ENCODE measurements around the gene IVD.

Gene IVD

DNA sequence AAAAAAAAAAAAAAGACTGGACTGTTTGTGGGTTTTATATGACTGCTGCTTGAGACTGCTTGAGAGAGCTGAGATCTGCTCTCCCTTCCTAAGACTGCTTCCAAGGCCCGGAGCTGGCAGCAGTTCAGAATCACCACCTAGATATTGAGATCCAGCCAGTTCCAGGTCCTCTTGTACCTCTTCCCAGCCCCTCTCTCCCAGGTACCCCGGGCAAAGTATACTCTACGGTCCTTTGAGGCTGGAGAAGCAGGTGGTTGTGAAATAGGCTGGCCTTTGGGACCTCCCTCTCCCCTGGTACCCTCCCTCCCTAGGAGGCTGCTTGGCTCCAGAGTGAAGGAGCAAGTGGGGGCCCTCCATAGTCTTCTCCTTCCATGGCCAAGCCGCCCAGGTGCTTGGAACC lies 22.6 kb downstream of the IVD start:
- H3K36me3 ChIP-seq (ENCODE audit: insufficient read depth, low read length) = no peaks in the 10 kb centered on the region
- TF ChIP-seq EZH2phosphoT487 (IDR thresholded peaks at IDR 0.05; ENCODE audit: borderline replicate concordance) = no peak
- TF ChIP-seq, protein P1, sequence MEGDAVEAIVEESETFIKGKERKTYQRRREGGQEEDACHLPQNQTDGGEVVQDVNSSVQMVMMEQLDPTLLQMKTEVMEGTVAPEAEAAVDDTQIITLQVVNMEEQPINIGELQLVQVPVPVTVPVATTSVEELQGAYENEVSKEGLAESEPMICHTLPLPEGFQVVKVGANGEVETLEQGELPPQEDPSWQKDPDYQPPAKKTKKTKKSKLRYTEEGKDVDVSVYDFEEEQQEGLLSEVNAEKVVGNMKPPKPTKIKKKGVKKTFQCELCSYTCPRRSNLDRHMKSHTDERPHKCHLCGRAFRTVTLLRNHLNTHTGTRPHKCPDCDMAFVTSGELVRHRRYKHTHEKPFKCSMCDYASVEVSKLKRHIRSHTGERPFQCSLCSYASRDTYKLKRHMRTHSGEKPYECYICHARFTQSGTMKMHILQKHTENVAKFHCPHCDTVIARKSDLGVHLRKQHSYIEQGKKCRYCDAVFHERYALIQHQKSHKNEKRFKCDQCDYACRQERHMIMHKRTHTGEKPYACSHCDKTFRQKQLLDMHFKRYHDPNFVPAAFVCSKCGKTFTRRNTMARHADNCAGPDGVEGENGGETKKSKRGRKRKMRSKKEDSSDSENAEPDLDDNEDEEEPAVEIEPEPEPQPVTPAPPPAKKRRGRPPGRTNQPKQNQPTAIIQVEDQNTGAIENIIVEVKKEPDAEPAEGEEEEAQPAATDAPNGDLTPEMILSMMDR (conservative IDR thresholded peaks at IDR 0.05; ENCODE audit: low read length) = no peak
- H3K9me3 ChIP-seq (ENCODE audit: insufficient read depth, low read depth, low read length) = no peaks in the 10 kb centered on the region
- no peak overlapping the region for H3K4me2 ChIP-seq (ENCODE audit: low read depth, low read length, poor library complexity, severe bottlenecking)
- H3F3A ChIP-seq (ENCODE audit: low read depth) = no peaks in the 10 kb centered on the region
- no peaks in the 10 kb centered on the region for H4K20me1 ChIP-seq (ENCODE audit: insufficient read depth, low read length, poor library complexity, severe bottlenecking)
- no peak overlapping the region for H3K9ac ChIP-seq (ENCODE audit: low read depth, low read length, poor library complexity, severe bottlenecking)
- no peaks in the 10 kb centered on the region for H3K4me1 ChIP-seq (ENCODE audit: insufficient read depth, low read length, poor library complexity, severe bottlenecking)
- H3K79me2 ChIP-seq (ENCODE audit: insufficient read depth, low read length) = no peaks in the 10 kb centered on the region
- H3K9me2 ChIP-seq (replicated peaks; ENCODE audit: low read depth, low read length) = no peaks in the 10 kb centered on the region
- no peak overlapping the region for H3K4me3 ChIP-seq (ENCODE audit: low read length, poor library complexity, severe bottlenecking)
- H3K27me3 ChIP-seq (ENCODE audit: insufficient read depth, low read length, poor library complexity, severe bottlenecking) = no peaks in the 10 kb centered on the region
- no peak overlapping the region for H2AFZ ChIP-seq (ENCODE audit: low read length)

DNA sequence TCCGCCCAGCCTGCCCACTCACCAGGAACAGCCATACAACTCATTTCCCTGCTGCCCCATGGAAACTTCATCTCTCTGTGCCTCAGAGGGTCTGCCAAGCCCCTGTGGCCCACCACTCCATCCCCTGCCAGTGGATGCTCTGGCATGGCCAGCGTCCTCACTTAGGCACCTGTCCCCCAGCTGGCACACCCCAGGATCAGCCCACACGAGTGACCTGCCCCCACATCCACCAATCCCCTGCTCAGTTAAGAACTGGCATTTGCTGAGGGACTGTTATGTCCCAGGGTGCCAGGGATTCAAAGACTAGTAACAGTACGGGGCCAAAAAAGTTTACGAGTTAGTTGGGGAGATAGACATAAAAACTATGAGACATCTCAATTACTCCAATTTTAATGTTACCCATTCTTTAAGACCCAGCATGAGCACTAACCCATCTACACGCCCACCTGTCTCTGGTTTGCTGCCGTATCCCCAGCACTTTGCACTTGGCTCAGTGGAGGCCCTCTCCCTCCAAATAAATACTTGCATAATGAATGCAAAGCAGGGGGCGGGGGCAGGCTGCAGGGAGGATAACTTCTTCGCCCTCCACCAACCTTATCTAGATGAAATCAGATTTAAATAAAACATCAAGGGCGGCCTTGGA lies 23.6 kb downstream of the IVD start:
- Histone ChIP-seq H3K4me2 (ENCODE audit: low read depth, low read length, poor library complexity, severe bottlenecking) (no peak overlapping the region), H2AFZ (ENCODE audit: low read length) (no peak overlapping the region), H3F3A (ENCODE audit: low read depth) (no peaks in the 10 kb centered on the region), H3K4me1 (ENCODE audit: insufficient read depth, low read length, poor library complexity, severe bottlenecking) (no peaks in the 10 kb centered on the region), H3K9ac (ENCODE audit: low read depth, low read length, poor library complexity, severe bottlenecking) (no peak overlapping the region), H3K4me3 (ENCODE audit: low read length, poor library complexity, severe bottlenecking) (no peak overlapping the region), H3K9me2 (replicated peaks; ENCODE audit: low read depth, low read length) (no peaks in the 10 kb centered on the region), H3K27me3 (ENCODE audit: insufficient read depth, low read length, poor library complexity, severe bottlenecking) (no peaks in the 10 kb centered on the region), H4K20me1 (ENCODE audit: insufficient read depth, low read length, poor library complexity, severe bottlenecking) (no peaks in the 10 kb centered on the region), H3K9me3 (ENCODE audit: insufficient read depth, low read depth, low read length) (no peaks in the 10 kb centered on the region), H3K79me2 (ENCODE audit: insufficient read depth, low read length) (no peaks in the 10 kb centered on the region), H3K36me3 (ENCODE audit: insufficient read depth, low read length) (no peaks in the 10 kb centered on the region)
- TF ChIP-seq, protein P1 (conservative IDR thresholded peaks at IDR 0.05; ENCODE audit: low read length) = no peak
- TF ChIP-seq EZH2phosphoT487 (IDR thresholded peaks at IDR 0.05; ENCODE audit: borderline replicate concordance) = no peak

DNA sequence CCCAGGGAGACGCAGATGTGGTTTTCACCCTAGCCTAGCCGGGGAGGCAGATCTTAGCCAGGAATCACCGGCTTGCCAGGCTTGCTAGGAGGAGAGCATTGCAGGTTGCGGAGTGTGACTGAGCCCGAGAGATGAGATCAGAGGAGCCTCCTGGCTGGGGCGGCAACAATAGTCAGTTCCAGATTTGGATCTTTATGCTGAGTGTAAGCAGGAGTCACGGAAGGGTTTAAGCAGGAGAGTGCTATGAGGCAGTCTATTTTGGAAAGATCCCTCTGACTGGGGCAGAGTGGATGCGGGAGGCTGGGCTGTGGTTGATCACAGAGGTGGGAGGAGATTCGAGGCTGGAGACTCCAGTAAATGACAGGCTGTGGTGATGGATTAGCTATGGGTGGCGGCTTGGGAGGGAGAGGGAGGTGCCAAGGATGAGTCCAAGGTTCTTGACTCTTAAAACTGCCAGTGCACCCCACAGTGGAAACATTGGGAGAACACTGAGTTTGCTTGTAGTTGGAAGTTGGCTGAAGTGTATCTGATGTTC lies 24.7 kb downstream of the IVD start:
- H3K9me3 ChIP-seq (ENCODE audit: insufficient read depth, low read depth, low read length) = no peaks in the 10 kb centered on the region
- no peak overlapping the region for H2AFZ ChIP-seq (ENCODE audit: low read length)
- H3F3A ChIP-seq (ENCODE audit: low read depth) = no peaks in the 10 kb centered on the region
- no peaks in the 10 kb centered on the region for H3K9me2 ChIP-seq (replicated peaks; ENCODE audit: low read depth, low read length)
- no peak overlapping the region for H3K4me3 ChIP-seq (ENCODE audit: low read length, poor library complexity, severe bottlenecking)
- no peaks in the 10 kb centered on the region for H4K20me1 ChIP-seq (ENCODE audit: insufficient read depth, low read length, poor library complexity, severe bottlenecking)
- no peaks in the 10 kb centered on the region for H3K36me3 ChIP-seq (ENCODE audit: insufficient read depth, low read length)
- no peaks in the 10 kb centered on the region for H3K27me3 ChIP-seq (ENCODE audit: insufficient read depth, low read length, poor library complexity, severe bottlenecking)
- H3K9ac ChIP-seq (ENCODE audit: low read depth, low read length, poor library complexity, severe bottlenecking) = no peak overlapping the region
- TF ChIP-seq, protein P1 (conservative IDR thresholded peaks at IDR 0.05; ENCODE audit: low read length) = no peak
- TF ChIP-seq EZH2phosphoT487 (IDR thresholded peaks at IDR 0.05; ENCODE audit: borderline replicate concordance) = no peak
- no peaks in the 10 kb centered on the region for H3K4me1 ChIP-seq (ENCODE audit: insufficient read depth, low read length, poor library complexity, severe bottlenecking)
- H3K4me2 ChIP-seq (ENCODE audit: low read depth, low read length, poor library complexity, severe bottlenecking) = no peak overlapping the region
- H3K79me2 ChIP-seq (ENCODE audit: insufficient read depth, low read length) = no peaks in the 10 kb centered on the region
